Mammary epithelial cell (primary cell): ENCODE results near the gene ASB1.

Experiments used
- EZH2 ChIP-seq: IDR thresholded peaks from 2 replicates; pipeline ENCODE4 v1.6.1; 2012; ENCODE audit warnings: low read length, inconsistent platforms, borderline replicate concordance
- TF ChIP-seq, protein P1 (sequence below), 2 donors: IDR thresholded peaks in 1 of 2; conservative IDR thresholded peaks in 1 of 2; 2 replicates each; pipeline ENCODE4 v1.5.1; 2011 to 2012; ENCODE audit warnings: inconsistent platforms in 2 of 2, low read length in 2 of 2, mild to moderate bottlenecking in 2 of 2, control low read depth in 1 of 2, low read depth in 1 of 2; ENCODE audit not compliant: insufficient read depth in 1 of 2; ENCODE audit errors: extremely low read depth in 1 of 2

GRCh38 chr2:238449241-238449640 is 22.5 kb downstream of the ASB1 start:
- TF ChIP-seq, protein P1, sequence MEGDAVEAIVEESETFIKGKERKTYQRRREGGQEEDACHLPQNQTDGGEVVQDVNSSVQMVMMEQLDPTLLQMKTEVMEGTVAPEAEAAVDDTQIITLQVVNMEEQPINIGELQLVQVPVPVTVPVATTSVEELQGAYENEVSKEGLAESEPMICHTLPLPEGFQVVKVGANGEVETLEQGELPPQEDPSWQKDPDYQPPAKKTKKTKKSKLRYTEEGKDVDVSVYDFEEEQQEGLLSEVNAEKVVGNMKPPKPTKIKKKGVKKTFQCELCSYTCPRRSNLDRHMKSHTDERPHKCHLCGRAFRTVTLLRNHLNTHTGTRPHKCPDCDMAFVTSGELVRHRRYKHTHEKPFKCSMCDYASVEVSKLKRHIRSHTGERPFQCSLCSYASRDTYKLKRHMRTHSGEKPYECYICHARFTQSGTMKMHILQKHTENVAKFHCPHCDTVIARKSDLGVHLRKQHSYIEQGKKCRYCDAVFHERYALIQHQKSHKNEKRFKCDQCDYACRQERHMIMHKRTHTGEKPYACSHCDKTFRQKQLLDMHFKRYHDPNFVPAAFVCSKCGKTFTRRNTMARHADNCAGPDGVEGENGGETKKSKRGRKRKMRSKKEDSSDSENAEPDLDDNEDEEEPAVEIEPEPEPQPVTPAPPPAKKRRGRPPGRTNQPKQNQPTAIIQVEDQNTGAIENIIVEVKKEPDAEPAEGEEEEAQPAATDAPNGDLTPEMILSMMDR (conservative IDR thresholded peaks at IDR 0.05 in 1 of 2, IDR thresholded peaks at IDR 0.05 in 1 of 2; ENCODE audit: extremely low read depth in 1 of 2, insufficient read depth in 1 of 2, low read depth in 1 of 2, low read length in 2 of 2) = no peak
- TF ChIP-seq EZH2 = no peak
